GM19324 (cell line): ENCODE results near the gene RAET1G.
"Not testable (repeated sequence)": the region's sequence is repeated elsewhere in the genome, so short reads cannot be mapped to it uniquely, and the experiment has no call there.

ENCODE experiments used
- ATAC-seq: cut with Tn5 transposase; IDR thresholded peaks from one replicate; pipeline ENCODE4 v1.9.1; 2021; ENCODE audit warnings: mild to moderate bottlenecking, moderate library complexity; ENCODE audit not compliant: unreplicated experiment, low FRiP score

Gene RAET1G

GRCh38 chr6:149922642-149923326 lies at the start of gene RAET1G:
Gene RAET1G (minus strand): TSS chr6:149923121. CDS start chr6:149923010, 111 bp downstream.
- no peak for ATAC-seq

GRCh38 chr6:149969635-149970034 lies 46.7 kb upstream of the RAET1G start:
- ATAC-seq, result no peak

GRCh38 chr6:149968909-149969308 lies 46.0 kb upstream of the RAET1G start:
- ATAC-seq, result not testable (repeated sequence)

GRCh38 chr6:149967999-149968398 lies 45.1 kb upstream of the RAET1G start:
- not testable (repeated sequence) for ATAC-seq

- ATAC-seq, result no peak
Measured at GRCh38 chr6:149967591-149967990, 44.7 kb upstream of the RAET1G start.

GRCh38 chr6:149966319-149966718 lies 43.4 kb upstream of the RAET1G start:
- ATAC-seq, result not testable (repeated sequence)

GRCh38 chr6:149965194-149966020 lies 42.5 kb upstream of the RAET1G start:
- no peak for ATAC-seq

- ATAC-seq, result no peak
Measured at GRCh38 chr6:149964308-149965193, 41.6 kb upstream of the RAET1G start.

GRCh38 chr6:149963462-149964307 lies 40.8 kb upstream of the RAET1G start, which contains the start of gene ULBP1:
Gene ULBP1 (plus strand): TSS chr6:149963943. CDS start chr6:149964050, 107 bp downstream.
- ATAC-seq, result no peak

GRCh38 chr6:149963212-149963461 lies 40.2 kb upstream of the RAET1G start:
- ATAC-seq, result no peak

- ATAC-seq, result no peak
Measured at GRCh38 chr6:149962461-149963211, 39.7 kb upstream of the RAET1G start.

- no peak for ATAC-seq
Measured at GRCh38 chr6:149961728-149962425, 39.0 kb upstream of the RAET1G start.

- no peak for ATAC-seq
Measured at GRCh38 chr6:149960488-149960887, 37.6 kb upstream of the RAET1G start.

GRCh38 chr6:149959806-149960205 lies 36.9 kb upstream of the RAET1G start:
- not testable (repeated sequence) for ATAC-seq

GRCh38 chr6:149958124-149958523 lies 35.2 kb upstream of the RAET1G start:
- not testable (repeated sequence) for ATAC-seq

- ATAC-seq, result not testable (repeated sequence)
Measured at GRCh38 chr6:149955654-149956317, 32.9 kb upstream of the RAET1G start.

- not testable (repeated sequence) for ATAC-seq
Measured at GRCh38 chr6:149954984-149955653, 32.2 kb upstream of the RAET1G start.
